ENCODE measurements around the gene TMEM8B.

Gene TMEM8B, protein sequence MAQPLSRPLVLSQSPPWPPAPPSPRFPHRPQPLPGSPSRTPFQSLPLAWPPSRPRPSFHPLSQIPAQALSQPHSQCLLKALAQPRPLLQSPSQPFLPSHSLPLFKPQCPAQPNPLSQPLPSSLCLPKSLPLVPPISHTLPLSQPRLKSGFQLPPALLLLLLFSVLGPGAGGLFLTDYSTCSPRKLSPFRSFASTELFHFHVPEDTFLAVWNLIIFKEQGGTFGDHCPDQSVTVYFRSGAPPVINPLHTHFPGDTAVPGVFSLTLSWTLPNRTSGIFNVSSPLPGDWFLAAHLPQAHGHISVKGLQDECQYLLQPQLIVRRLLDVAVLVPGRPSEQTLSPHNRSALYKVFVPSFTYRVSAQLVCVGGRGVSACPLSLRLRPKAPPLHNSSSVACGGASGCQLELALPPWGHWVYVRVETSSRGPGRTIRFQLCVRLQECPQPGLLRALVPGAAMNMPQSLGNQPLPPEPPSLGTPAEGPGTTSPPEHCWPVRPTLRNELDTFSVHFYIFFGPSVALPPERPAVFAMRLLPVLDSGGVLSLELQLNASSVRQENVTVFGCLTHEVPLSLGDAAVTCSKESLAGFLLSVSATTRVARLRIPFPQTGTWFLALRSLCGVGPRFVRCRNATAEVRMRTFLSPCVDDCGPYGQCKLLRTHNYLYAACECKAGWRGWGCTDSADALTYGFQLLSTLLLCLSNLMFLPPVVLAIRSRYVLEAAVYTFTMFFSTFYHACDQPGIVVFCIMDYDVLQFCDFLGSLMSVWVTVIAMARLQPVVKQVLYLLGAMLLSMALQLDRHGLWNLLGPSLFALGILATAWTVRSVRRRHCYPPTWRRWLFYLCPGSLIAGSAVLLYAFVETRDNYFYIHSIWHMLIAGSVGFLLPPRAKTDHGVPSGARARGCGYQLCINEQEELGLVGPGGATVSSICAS

DNA sequence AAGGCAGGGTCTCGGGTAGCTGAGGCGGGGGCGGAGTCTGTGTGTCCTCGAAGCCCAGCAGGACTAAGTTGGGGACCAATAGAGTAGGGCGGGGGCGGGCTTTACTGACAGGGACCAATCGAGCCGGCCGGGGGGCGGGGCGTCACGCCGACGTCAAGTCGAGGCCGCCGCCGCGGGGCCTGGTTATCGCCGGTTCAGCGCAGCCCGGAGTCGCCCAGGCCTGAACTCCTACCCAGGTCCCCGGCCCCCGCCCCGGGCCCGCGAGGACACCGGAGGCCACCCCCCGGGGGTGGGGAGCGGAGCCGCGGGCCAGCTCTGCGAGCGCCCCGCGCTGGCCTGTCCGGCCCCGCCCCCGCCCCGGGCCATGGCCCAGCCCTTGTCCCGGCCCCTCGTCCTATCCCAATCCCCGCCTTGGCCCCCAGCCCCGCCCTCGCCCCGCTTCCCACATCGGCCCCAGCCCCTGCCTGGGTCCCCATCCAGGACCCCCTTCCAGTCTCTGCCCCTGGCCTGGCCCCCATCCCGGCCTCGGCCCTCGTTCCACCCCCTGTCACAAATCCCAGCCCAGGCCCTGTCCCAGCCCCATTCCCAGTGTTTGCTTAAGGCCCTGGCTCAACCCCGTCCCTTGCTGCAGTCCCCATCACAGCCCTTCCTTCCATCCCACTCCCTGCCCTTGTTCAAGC, at the start of gene TMEM8B:
Gene TMEM8B (plus strand): TSS at position 145 of the 680 bp plus-strand sequence. CDS start 220 bp downstream, at position 365.
- peak; percentile 15 to 89 for DNase-seq

- DNase-seq, result no peak
These were observed 48.0 kb upstream of the TMEM8B start for GRCh38 chr9:35781066-35781465.

DNA sequence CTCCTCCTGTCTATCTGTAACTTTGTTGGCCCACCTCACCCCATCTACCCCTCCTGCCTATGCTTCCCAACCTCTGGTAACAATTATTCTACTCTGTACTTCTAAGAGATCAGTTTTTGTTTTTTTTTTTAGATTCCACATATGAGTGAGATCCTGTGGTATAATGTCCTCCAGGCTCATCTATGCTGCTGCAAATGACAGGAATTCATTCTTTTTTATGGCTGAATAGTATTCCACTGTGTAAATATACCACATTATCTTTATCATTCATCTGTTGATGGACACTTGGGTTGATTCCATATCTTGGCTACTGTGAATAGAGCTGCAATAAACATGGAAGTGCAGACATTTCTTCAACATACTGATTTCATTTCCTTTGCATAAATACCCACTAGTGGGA, 45.6 kb upstream of the TMEM8B start:
- DNase-seq, result no peak

GRCh38 chr9:35789541-35789940, 39.5 kb upstream of the TMEM8B start:
- no peak for DNase-seq

DNA sequence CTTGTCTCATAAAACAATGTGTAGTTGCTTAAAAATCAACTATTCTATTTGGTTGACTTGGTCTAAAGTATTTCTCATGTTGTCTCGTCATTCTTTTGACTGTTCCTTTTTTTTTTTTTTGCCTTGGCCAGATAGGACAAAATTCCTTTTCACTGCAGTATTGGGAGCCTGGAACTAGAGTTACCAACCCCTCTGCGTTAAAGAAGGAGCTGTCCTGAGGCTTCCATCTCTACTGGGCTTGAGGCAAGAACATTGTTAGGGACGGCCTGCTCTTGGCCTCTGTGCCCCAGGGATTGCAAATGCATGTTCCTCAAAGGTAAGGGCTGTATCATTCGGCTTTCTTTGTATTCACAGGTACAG, 39.0 kb upstream of the TMEM8B start:
- no peak for DNase-seq

- peak in 1 of 2 experiments; percentile 55 for DNase-seq
These were observed 38.4 kb upstream of the TMEM8B start for GRCh38 chr9:35790385-35791296.

- no peak for DNase-seq
These were observed 37.6 kb upstream of the TMEM8B start, which contains the start of gene NPR2 for GRCh38 chr9:35791297-35791921. Gene NPR2 (plus strand): TSS chr9:35791591. CDS start chr9:35792409, 818 bp downstream.

- DNase-seq, result no peak
These were observed 36.8 kb upstream of the TMEM8B start for GRCh38 chr9:35792024-35792813.

DNA sequence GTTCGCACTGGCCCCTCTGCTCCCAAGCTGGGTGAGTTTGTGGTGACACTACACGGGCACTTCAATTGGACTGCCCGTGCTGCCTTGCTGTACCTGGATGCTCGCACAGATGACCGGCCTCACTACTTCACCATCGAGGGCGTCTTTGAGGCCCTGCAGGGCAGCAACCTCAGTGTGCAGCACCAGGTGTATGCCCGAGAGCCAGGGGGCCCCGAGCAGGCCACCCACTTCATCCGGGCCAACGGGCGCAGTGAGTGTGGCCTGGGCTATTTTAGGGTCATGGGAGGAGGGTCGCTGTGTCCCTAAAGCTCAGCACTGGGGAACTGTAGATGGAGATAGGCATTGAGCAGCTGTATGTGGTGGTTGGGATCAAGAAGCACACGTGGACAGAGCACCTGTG, 36.2 kb upstream of the TMEM8B start:
- DNase-seq, result no peak

- no peak for DNase-seq
These were observed 35.6 kb upstream of the TMEM8B start for GRCh38 chr9:35793461-35793860.

DNA sequence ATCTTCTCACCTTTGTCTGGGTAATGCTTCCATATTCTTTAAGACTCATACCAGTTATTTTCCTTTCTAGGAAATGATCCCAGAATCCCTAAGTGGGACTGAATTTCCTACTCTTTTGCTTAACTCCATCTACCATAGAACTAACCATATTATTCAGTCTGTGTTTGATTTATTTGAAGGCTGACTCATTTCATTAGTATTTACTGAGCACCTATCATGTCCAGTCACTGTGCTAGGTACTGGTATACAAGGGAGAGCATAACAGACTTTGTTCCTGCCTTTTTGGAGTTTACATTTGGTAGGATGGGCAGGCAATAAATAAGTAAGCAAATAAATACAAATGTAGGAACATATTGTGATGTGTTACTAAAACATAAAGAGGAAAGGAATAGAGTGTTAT, 33.3 kb upstream of the TMEM8B start:
- DNase-seq, result no peak

- no peak for DNase-seq
These were observed 31.5 kb upstream of the TMEM8B start for GRCh38 chr9:35797311-35798109.

- no peak for DNase-seq
These were observed 30.2 kb upstream of the TMEM8B start for GRCh38 chr9:35798658-35799374.

DNA sequence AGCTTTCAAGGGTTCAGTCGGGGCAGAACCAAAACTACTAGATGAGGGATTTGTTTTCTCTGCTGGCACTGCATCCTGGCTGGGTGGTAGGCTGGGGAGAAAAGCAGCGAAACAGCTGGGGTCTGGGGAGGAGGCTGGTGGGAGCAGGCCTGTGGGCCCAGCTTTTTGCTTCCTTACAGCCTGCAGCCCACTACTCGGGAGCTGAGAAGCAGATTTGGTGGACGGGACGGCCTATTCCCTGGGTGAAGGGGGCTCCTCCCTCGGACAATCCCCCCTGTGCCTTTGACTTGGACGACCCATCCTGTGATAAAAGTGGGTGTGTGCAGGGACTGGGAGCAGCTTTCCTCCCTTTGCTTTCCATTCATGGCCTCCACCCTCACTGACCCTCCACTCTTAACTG, 28.5 kb upstream of the TMEM8B start:
- no peak for DNase-seq

DNA sequence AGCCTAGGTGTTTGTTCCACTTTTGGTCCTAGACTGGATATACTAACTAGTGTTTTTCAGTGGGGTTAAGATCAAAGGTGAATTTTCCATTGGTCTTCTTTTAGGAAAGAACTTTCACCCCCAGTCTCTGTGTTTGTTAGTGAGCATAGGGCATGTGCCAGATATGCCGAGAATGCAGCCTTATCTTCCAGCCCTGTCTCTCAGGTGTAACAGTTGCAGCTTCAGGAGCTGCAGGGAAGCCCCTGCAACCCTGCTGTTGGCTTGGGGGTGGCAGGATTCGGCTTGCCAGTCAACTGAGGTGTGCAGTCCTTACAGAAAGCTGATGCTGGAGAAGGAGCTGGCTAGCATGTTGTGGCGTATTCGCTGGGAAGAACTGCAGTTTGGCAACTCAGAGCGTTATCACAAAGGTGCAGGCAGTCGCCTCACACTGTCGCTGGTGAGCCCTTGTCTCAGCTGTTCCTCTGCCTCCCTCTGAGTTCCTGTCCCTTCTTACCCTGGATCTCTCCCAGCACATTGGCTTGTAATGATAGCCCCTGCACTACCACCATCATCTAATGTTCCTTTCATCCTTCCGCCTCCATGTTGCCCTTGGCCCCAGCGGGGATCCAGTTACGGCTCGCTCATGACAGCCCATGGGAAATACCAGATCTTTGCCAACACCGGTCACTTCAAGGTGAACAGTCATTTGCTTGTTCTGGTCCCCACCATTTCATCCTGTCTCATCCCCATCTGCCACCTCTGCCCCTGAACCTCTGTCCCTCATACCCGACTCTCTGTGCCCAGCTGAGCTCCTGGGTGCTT, 27.5 kb upstream of the TMEM8B start:
- DNase-seq, result no peak

GRCh38 chr9:35806101-35806500, 22.9 kb upstream of the TMEM8B start:
- no peak for DNase-seq

DNA sequence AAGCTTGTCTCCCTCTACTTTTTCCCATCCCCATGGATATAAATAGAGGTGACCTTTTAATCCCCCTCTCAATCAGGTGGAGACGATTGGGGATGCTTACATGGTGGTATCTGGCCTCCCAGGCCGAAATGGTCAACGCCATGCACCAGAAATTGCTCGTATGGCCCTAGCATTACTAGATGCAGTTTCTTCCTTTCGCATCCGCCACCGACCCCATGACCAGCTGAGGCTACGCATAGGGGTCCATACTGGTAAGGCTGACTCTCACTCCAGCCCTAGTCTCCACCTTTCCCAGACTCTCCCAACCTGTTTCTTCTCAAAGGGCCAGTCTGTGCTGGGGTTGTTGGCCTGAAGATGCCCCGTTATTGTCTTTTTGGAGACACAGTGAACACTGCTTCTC, 20.6 kb upstream of the TMEM8B start:
- no peak for DNase-seq

DNA sequence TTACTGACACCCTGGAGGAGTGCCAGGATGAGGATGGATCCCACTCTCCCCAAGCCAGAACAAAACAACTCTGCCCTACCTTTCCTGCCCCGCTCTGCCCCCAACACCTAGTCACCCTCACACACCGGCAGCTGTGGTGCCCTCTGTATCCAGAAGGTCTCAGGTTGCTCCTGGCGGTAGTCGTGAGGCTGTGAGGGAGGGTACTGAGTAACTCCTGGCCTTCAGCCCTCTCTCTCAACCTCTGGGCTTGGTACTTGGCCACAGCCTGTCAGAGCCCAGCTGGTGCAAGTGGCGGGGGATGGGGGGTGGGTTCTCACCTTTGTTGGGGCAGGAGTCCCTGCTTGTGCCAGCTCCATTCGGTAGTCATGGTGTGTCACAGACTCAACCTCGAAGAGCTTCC, 18.9 kb upstream of the TMEM8B start:
- DNase-seq, result no peak
